NOMO-1 (cell line): ENCODE measurements around the gene HHLA2.

ENCODE experiments used
- DNase-seq, 2 experiments: peaks; one replicate each; lab custom pipeline; 2025; ENCODE audit not compliant: unreplicated experiment in 2 of 2; lab: John Stamatoyannopoulos, UW

Gene HHLA2

GRCh38 chr3:108297647-108298046 lies 1.3 kb downstream of the HHLA2 start:
- no peak for DNase-seq

- no peak for DNase-seq
Measured at GRCh38 chr3:108298056-108298455, 1.7 kb downstream of the HHLA2 start.

- DNase-seq: peak in 1 of 2 experiments; percentile 15
Measured at GRCh38 chr3:108300103-108300849, 3.9 kb downstream of the HHLA2 start.

GRCh38 chr3:108301695-108302404 lies 5.5 kb downstream of the HHLA2 start:
- DNase-seq: peak; percentile 42 to 80

GRCh38 chr3:108302570-108302969 lies 6.2 kb downstream of the HHLA2 start:
- DNase-seq: no peak

GRCh38 chr3:108305484-108306172 lies 9.3 kb downstream of the HHLA2 start:
- peak; percentile 11 to 24 for DNase-seq

GRCh38 chr3:108311797-108312196 lies 15.4 kb downstream of the HHLA2 start:
- peak in 1 of 2 experiments; percentile 35 for DNase-seq

GRCh38 chr3:108312656-108313055 lies 16.3 kb downstream of the HHLA2 start:
- DNase-seq: no peak

GRCh38 chr3:108315767-108316301 lies 19.5 kb downstream of the HHLA2 start:
- DNase-seq: no peak

GRCh38 chr3:108319428-108320082 lies 23.2 kb downstream of the HHLA2 start:
- peak; percentile 82 for DNase-seq

- DNase-seq: no peak
Measured at GRCh38 chr3:108320746-108321350, 24.5 kb downstream of the HHLA2 start.

- DNase-seq: no peak
Measured at GRCh38 chr3:108322352-108322751, 26.0 kb downstream of the HHLA2 start.

- DNase-seq: no peak
Measured at GRCh38 chr3:108324177-108324576, 27.8 kb downstream of the HHLA2 start.

- no peak for DNase-seq
Measured at GRCh38 chr3:108327168-108327567, 30.8 kb downstream of the HHLA2 start.

GRCh38 chr3:108328821-108329486 lies 32.6 kb downstream of the HHLA2 start:
- DNase-seq: no peak

GRCh38 chr3:108329508-108329907 lies 33.2 kb downstream of the HHLA2 start:
- no peak for DNase-seq

- DNase-seq: no peak
Measured at GRCh38 chr3:108329947-108330346, 33.6 kb downstream of the HHLA2 start.

GRCh38 chr3:108331792-108332191 lies 35.4 kb downstream of the HHLA2 start:
- no peak for DNase-seq

- no peak for DNase-seq
Measured at GRCh38 chr3:108333961-108334360, 37.6 kb downstream of the HHLA2 start.

- no peak for DNase-seq
Measured at GRCh38 chr3:108334701-108335100, 38.4 kb downstream of the HHLA2 start.
